K562 (cell line): Measurements from ENCODE around the gene DIMT1. TPM values are rescaled to one million over a fixed set of nuclear protein-coding genes. Genes with fewer than 3 reads are reported as not detected.
A peak's percentile ranks its signal among the peaks of the same experiment; 100 is the strongest.

Source experiments
- CBX8 ChIP-seq: fragments of 200-600 bp; sonication (generic); IDR thresholded peaks from 2 replicates; pipeline ENCODE4 v1.6.1; 2012; ENCODE audit warnings: borderline replicate concordance, mixed run types, low read depth, mild to moderate bottlenecking, moderate library complexity, mixed read lengths, low read length, control low read depth, inconsistent platforms; ENCODE audit not compliant: poor library complexity, severe bottlenecking; ENCODE audit errors: extremely low read depth
- ID3 ChIP-seq, 2 experiments: fragments of 250-450 bp in 1 of 2; fragments of 450-650 bp in 1 of 2; sonication (Bioruptor Pico) in 1 of 2; IDR thresholded peaks; 2 replicates each; pipeline versions ENCODE4 v1.6.1 to v1.8.0; 2016 to 2021; ENCODE audit warnings: mild to moderate bottlenecking in 2 of 2, moderate library complexity in 2 of 2, missing compliant biosample characterization in 1 of 2, missing genetic modification characterization in 1 of 2
- MTA2 ChIP-seq: fragments of 450-650 bp; IDR thresholded peaks from 2 replicates; pipeline ENCODE4 v1.6.1; 2016; ENCODE audit warnings: low read depth
- MYC ChIP-seq, 2 experiments: fragments of 250-450 bp in 1 of 2; sonication (Bioruptor Pico) in 1 of 2; IDR thresholded peaks; 2 replicates each; pipeline versions ENCODE4 v1.5.1 to v1.6.1; 2012 to 2021; ENCODE audit warnings: low read depth in 2 of 2, borderline replicate concordance in 1 of 2, improper control_type of control experiment in 1 of 2, low read length in 1 of 2, mild to moderate bottlenecking in 1 of 2, moderate library complexity in 1 of 2
- NCOR1 ChIP-seq: fragments of 450-650 bp; IDR thresholded peaks from 2 replicates; pipeline ENCODE4 v1.6.1; 2016; ENCODE audit warnings: mild to moderate bottlenecking, moderate library complexity
- PML ChIP-seq: IDR thresholded peaks from 2 replicates; pipeline ENCODE4 v1.6.1; 2012; ENCODE audit warnings: low read length, inconsistent platforms
- RAD21 ChIP-seq, 2 experiments: fragments of 250-450 bp in 1 of 2; fragments of 450-650 bp in 1 of 2; sonication (Bioruptor Pico) in 1 of 2; formaldehyde crosslinking in 1 of 2; IDR thresholded peaks in 1 of 2; conservative IDR thresholded peaks in 1 of 2; 2 replicates each; pipeline versions ENCODE4 v1.4.0 to v1.8.0; 2020 to 2022; ENCODE audit warnings: mild to moderate bottlenecking in 2 of 2, moderate library complexity in 1 of 2
- RCOR1 ChIP-seq, 2 experiments: IDR thresholded peaks; 2 replicates each; pipeline ENCODE4 v1.6.1; 2012; ENCODE audit warnings: low read depth in 2 of 2, low read length in 2 of 2, borderline replicate concordance in 1 of 2, improper control_type of control experiment in 1 of 2
- RFX1 ChIP-seq: fragments of 450-650 bp; IDR thresholded peaks from 2 replicates; pipeline ENCODE4 v1.6.1; 2016; ENCODE audit warnings: mild to moderate bottlenecking, moderate library complexity
- ZNF766 ChIP-seq: fragments of 200-800 bp; sonication (Bioruptor generic); conservative IDR thresholded peaks from 2 replicates; pipeline ENCODE4 v1.6.1; 2016; ENCODE audit warnings: missing genetic modification characterization, missing compliant biosample characterization
- polyA plus RNA-seq, 8 experiments: library from polyadenylated mRNA; depleted of rRNA in 4 of 8; stranded (reverse) in 5 of 8; unstranded in 3 of 8; fragments of >200 nt; fragmentation: Nextera tagmentation in 2 of 8; fragmentation: Illumina TruSeq in 1 of 8; extraction: Ambion mirVana in 2 of 8; extraction: Trizol in 1 of 8; gene quantifications; 2 replicates each; pipeline versions ENCODE4 v1.2.1 to v1.2.3, GENCODE V29; 2011 to 2014; ENCODE audit warnings: inconsistent platforms in 1 of 8, missing spikeins in 1 of 8
- total RNA-seq, 7 experiments: library from RNA; depleted of rRNA in 6 of 7; stranded (reverse); fragments of >200 nt in 6 of 7; fragmentation: Illumina TruSeq in 2 of 7; extraction: Trizol in 2 of 7; gene quantifications; 2 replicates each; pipeline versions ENCODE4 v1.2.1 to v1.2.3, GENCODE V29; 2011 to 2021; ENCODE audit warnings: low replicate concordance in 1 of 7
- TF ChIP-seq, protein P1 (sequence below): fragments of 450-650 bp; IDR thresholded peaks from 2 replicates; pipeline ENCODE4 v1.6.1; 2016; ENCODE audit warnings: mild to moderate bottlenecking, moderate library complexity
- TF ChIP-seq, protein P2 (sequence below): IDR thresholded peaks from 2 replicates; pipeline ENCODE4 v1.6.1; 2011; ENCODE audit not compliant: insufficient read length; ENCODE audit errors: extremely low read depth

Gene DIMT1
- total and polyA plus RNA-seq, 9 of the 15 experiments (the other 6 are each of a cell fraction or from before 2014, with no cell fraction given) = 28.9 to 85.3 (median 54.1) TPM

GRCh38 chr5:62421414-62421813 lies 17.7 kb upstream of the DIMT1 start (continued):
- no peak for TF ChIP-seq CBX8
- peak; percentile 47; the same call in 1 of the 2 replicates for TF ChIP-seq MYC (IDR thresholded peaks at IDR 0.05; ENCODE audit: low read depth, low read length)
- no peak for TF ChIP-seq MYC (CRISPR knock-in tag; IDR thresholded peaks at IDR 0.05; ENCODE audit: borderline replicate concordance, low read depth)
- TF ChIP-seq MTA2 = peak; percentile 79
- TF ChIP-seq NCOR1 = peak; percentile 83
- peak; percentile 50; the same call in 1 of the 2 replicates for TF ChIP-seq PML
- no peak for TF ChIP-seq ZNF766 (CRISPR knock-in tag)
- TF ChIP-seq, protein P1, sequence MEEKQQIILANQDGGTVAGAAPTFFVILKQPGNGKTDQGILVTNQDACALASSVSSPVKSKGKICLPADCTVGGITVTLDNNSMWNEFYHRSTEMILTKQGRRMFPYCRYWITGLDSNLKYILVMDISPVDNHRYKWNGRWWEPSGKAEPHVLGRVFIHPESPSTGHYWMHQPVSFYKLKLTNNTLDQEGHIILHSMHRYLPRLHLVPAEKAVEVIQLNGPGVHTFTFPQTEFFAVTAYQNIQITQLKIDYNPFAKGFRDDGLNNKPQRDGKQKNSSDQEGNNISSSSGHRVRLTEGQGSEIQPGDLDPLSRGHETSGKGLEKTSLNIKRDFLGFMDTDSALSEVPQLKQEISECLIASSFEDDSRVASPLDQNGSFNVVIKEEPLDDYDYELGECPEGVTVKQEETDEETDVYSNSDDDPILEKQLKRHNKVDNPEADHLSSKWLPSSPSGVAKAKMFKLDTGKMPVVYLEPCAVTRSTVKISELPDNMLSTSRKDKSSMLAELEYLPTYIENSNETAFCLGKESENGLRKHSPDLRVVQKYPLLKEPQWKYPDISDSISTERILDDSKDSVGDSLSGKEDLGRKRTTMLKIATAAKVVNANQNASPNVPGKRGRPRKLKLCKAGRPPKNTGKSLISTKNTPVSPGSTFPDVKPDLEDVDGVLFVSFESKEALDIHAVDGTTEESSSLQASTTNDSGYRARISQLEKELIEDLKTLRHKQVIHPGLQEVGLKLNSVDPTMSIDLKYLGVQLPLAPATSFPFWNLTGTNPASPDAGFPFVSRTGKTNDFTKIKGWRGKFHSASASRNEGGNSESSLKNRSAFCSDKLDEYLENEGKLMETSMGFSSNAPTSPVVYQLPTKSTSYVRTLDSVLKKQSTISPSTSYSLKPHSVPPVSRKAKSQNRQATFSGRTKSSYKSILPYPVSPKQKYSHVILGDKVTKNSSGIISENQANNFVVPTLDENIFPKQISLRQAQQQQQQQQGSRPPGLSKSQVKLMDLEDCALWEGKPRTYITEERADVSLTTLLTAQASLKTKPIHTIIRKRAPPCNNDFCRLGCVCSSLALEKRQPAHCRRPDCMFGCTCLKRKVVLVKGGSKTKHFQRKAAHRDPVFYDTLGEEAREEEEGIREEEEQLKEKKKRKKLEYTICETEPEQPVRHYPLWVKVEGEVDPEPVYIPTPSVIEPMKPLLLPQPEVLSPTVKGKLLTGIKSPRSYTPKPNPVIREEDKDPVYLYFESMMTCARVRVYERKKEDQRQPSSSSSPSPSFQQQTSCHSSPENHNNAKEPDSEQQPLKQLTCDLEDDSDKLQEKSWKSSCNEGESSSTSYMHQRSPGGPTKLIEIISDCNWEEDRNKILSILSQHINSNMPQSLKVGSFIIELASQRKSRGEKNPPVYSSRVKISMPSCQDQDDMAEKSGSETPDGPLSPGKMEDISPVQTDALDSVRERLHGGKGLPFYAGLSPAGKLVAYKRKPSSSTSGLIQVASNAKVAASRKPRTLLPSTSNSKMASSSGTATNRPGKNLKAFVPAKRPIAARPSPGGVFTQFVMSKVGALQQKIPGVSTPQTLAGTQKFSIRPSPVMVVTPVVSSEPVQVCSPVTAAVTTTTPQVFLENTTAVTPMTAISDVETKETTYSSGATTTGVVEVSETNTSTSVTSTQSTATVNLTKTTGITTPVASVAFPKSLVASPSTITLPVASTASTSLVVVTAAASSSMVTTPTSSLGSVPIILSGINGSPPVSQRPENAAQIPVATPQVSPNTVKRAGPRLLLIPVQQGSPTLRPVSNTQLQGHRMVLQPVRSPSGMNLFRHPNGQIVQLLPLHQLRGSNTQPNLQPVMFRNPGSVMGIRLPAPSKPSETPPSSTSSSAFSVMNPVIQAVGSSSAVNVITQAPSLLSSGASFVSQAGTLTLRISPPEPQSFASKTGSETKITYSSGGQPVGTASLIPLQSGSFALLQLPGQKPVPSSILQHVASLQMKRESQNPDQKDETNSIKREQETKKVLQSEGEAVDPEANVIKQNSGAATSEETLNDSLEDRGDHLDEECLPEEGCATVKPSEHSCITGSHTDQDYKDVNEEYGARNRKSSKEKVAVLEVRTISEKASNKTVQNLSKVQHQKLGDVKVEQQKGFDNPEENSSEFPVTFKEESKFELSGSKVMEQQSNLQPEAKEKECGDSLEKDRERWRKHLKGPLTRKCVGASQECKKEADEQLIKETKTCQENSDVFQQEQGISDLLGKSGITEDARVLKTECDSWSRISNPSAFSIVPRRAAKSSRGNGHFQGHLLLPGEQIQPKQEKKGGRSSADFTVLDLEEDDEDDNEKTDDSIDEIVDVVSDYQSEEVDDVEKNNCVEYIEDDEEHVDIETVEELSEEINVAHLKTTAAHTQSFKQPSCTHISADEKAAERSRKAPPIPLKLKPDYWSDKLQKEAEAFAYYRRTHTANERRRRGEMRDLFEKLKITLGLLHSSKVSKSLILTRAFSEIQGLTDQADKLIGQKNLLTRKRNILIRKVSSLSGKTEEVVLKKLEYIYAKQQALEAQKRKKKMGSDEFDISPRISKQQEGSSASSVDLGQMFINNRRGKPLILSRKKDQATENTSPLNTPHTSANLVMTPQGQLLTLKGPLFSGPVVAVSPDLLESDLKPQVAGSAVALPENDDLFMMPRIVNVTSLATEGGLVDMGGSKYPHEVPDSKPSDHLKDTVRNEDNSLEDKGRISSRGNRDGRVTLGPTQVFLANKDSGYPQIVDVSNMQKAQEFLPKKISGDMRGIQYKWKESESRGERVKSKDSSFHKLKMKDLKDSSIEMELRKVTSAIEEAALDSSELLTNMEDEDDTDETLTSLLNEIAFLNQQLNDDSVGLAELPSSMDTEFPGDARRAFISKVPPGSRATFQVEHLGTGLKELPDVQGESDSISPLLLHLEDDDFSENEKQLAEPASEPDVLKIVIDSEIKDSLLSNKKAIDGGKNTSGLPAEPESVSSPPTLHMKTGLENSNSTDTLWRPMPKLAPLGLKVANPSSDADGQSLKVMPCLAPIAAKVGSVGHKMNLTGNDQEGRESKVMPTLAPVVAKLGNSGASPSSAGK = no peak
- no peak for TF ChIP-seq ID3 (CRISPR knock-in tag; IDR thresholded peaks at IDR 0.05)
- TF ChIP-seq ID3 (tag; IDR thresholded peaks at IDR 0.05) = peak; percentile 91
- TF ChIP-seq RFX1 = peak; percentile 22; the same call in 1 of the 2 replicates
- no peak for TF ChIP-seq RAD21 (CRISPR knock-in tag; conservative IDR thresholded peaks at IDR 0.05 in 1 of 2, IDR thresholded peaks at IDR 0.05 in 1 of 2)
- TF ChIP-seq, protein P2, sequence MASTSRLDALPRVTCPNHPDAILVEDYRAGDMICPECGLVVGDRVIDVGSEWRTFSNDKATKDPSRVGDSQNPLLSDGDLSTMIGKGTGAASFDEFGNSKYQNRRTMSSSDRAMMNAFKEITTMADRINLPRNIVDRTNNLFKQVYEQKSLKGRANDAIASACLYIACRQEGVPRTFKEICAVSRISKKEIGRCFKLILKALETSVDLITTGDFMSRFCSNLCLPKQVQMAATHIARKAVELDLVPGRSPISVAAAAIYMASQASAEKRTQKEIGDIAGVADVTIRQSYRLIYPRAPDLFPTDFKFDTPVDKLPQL = no peak
- TF ChIP-seq RCOR1 (IDR thresholded peaks at IDR 0.05; ENCODE audit: borderline replicate concordance in 1 of 2, low read depth in 2 of 2, low read length in 2 of 2) = peak in 1 of 2 experiments; percentile 72; a peak in 1 of 4 replicates
